A549 treated with AZD9567 at 1 μM for 4 hours (cell line): ENCODE data around the gene CITED4. TPM values are rescaled to one million over a fixed set of nuclear protein-coding genes. Genes with fewer than 3 reads are reported as not detected.

ENCODE experiments used
- total RNA-seq: library from RNA; stranded (reverse); fragments of 200-300 nt; extraction: Qiagen RNA extraction; gene quantifications from 5 replicates; pipeline ENCODE4 v1.2.3, GENCODE V29; 2022; ENCODE audit not compliant: insufficient read depth

CITED4 gene, protein sequence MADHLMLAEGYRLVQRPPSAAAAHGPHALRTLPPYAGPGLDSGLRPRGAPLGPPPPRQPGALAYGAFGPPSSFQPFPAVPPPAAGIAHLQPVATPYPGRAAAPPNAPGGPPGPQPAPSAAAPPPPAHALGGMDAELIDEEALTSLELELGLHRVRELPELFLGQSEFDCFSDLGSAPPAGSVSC
- total RNA-seq = 27.0 to 93.5 TPM (median 74.2 TPM) in 5 replicates

DNA sequence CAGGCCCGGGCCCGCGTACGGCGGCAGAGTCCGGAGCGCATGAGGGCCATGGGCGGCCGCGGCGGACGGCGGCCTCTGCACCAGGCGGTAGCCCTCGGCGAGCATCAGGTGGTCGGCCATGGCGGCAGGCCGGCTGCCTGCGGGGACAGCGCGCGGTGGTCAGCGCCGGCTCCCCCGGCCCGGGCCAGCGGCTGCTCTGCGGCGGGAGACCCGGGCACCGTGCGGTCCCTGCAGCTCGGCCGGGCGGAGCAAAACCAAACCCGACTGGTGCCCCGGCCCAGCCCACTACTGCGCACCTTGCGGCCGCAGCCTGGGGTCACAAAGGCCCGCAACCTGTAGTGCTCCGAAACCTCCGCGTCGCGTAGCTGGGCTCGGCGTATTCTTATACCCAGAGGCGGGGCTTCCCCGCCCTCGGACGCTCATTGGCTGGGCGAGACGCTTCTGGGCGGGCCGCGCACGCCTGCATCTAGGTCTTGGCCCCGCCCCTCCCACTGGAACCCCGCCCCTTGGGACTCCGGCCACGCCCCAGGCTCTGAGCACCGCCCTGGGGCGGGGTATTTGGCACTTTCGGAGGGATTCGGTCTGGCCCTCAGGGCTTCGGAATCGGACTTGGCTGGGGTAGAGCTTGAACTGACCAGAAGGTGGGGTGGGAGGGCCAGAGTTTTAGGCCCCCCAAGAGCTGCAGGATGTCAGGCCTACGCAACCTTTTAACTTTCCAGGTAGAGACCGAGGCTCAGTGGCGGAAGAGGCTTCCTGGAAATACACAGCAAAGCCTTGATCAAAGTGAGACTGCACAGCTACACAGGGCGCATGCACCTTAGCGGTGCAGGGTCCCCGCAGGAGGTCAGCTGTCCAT, at the start of gene CITED4:
TSS of gene CITED4 (minus strand) at position 356 of the 856 bp plus-strand sequence. CDS start at position 120, 236 bp downstream.

Other genes with a start within 250 kb of the CITED4 start
- 0.85 to 1.7 TPM (median 1.4 TPM) in 5 replicates for gene RIMS3, start 196.7 kb downstream of the CITED4 start, total RNA-seq
- 32.6 to 44.5 TPM (median 36.9 TPM) in 5 replicates for gene NFYC, start 170.7 kb downstream of the CITED4 start, total RNA-seq
- 0.23 to 0.82 TPM (median 0.28 TPM) in 5 replicates for gene KCNQ4, start 78.6 kb downstream of the CITED4 start, total RNA-seq
- gene CTPS1, start 117.3 kb upstream of the CITED4 start, total RNA-seq = 76.6 to 97.0 TPM (median 86.2 TPM) in 5 replicates
- 0.05 to 0.07 TPM (median 0.06 TPM) in 3 of 5 replicates, not detected in the others for gene SLFNL1, start 159.4 kb upstream of the CITED4 start, total RNA-seq